ENCODE data around the gene WDR44.

Gene WDR44

GRCh38 chrX:118373538-118373937, 27.6 kb downstream of the WDR44 start:
- no peaks in the 10 kb centered on the region for H3K36me3 ChIP-seq (ENCODE audit: insufficient read depth)
- no peak overlapping the region for H3K9ac ChIP-seq
- no peak overlapping the region for H2AFZ ChIP-seq (ENCODE audit: low read depth)
- no peak overlapping the region for H3K27ac ChIP-seq
- H3K79me2 ChIP-seq (ENCODE audit: insufficient read depth, low read depth), result no peaks in the 10 kb centered on the region
- H4K20me1 ChIP-seq (ENCODE audit: insufficient read depth), result no peaks in the 10 kb centered on the region
- H3K27me3 ChIP-seq (ENCODE audit: insufficient read depth, low read depth), result no peaks in the 10 kb centered on the region
- H3K4me1 ChIP-seq (ENCODE audit: low read depth, poor library complexity, severe bottlenecking), result no peaks in the 10 kb centered on the region
- TF ChIP-seq CTCF (conservative IDR thresholded peaks at IDR 0.05; ENCODE audit: low read depth, low read length), result no peak
- no peak overlapping the region for H3K4me3 ChIP-seq (IDR thresholded peaks at IDR 0.05; ENCODE audit: insufficient read depth, low read depth, low read length)
- no peak overlapping the region for H3K4me2 ChIP-seq

GRCh38 chrX:118383120-118383519, 37.2 kb downstream of the WDR44 start:
- Histone ChIP-seq H3K4me2 (no peak overlapping the region), H3K9ac (no peak overlapping the region), H2AFZ (ENCODE audit: low read depth) (no peak overlapping the region), H3K79me2 (ENCODE audit: insufficient read depth, low read depth) (no peaks in the 10 kb centered on the region), H3K36me3 (ENCODE audit: insufficient read depth) (no peaks in the 10 kb centered on the region), H3K27ac (no peak overlapping the region), H4K20me1 (ENCODE audit: insufficient read depth) (no peaks in the 10 kb centered on the region), H3K27me3 (ENCODE audit: insufficient read depth, low read depth) (no peaks in the 10 kb centered on the region), H3K4me1 (ENCODE audit: low read depth, poor library complexity, severe bottlenecking) (no peaks in the 10 kb centered on the region), H3K4me3 (IDR thresholded peaks at IDR 0.05; ENCODE audit: insufficient read depth, low read depth, low read length) (no peak overlapping the region)
- no peak for TF ChIP-seq CTCF (conservative IDR thresholded peaks at IDR 0.05; ENCODE audit: low read depth, low read length)

- H3K4me3 ChIP-seq (IDR thresholded peaks at IDR 0.05; ENCODE audit: insufficient read depth, low read depth, low read length), result no peak overlapping the region
- H2AFZ ChIP-seq (ENCODE audit: low read depth), result no peak overlapping the region
- no peak for TF ChIP-seq CTCF (conservative IDR thresholded peaks at IDR 0.05; ENCODE audit: low read depth, low read length)
- peak overlapping the region; percentile 52 for H3K4me2 ChIP-seq
- no peak overlapping the region; the same call in 1 of the 2 replicates for H3K9ac ChIP-seq
- H4K20me1 ChIP-seq (ENCODE audit: insufficient read depth), result no peaks in the 10 kb centered on the region
- no peaks in the 10 kb centered on the region for H3K36me3 ChIP-seq (ENCODE audit: insufficient read depth)
- peaks cover 14% of the 10 kb centered on the region for H3K4me1 ChIP-seq (ENCODE audit: low read depth, poor library complexity, severe bottlenecking)
- H3K79me2 ChIP-seq (ENCODE audit: insufficient read depth, low read depth), result no peaks in the 10 kb centered on the region
- H3K27me3 ChIP-seq (ENCODE audit: insufficient read depth, low read depth), result no peaks in the 10 kb centered on the region
- peak overlapping the region; percentile 41; the same call in 1 of the 2 replicates for H3K27ac ChIP-seq
Measured at GRCh38 chrX:118392716-118393115, 46.8 kb downstream of the WDR44 start.

GRCh38 chrX:118396113-118396512, 50.2 kb downstream of the WDR44 start:
- no peaks in the 10 kb centered on the region for H3K36me3 ChIP-seq (ENCODE audit: insufficient read depth)
- no peak overlapping the region for H3K9ac ChIP-seq

More at GRCh38 chrX:118396113-118396512, 50.2 kb downstream of the WDR44 start:
- Histone ChIP-seq H3K27me3 (ENCODE audit: insufficient read depth, low read depth) (no peaks in the 10 kb centered on the region), H3K4me1 (ENCODE audit: low read depth, poor library complexity, severe bottlenecking) (peaks cover 14% of the 10 kb centered on the region), H3K79me2 (ENCODE audit: insufficient read depth, low read depth) (no peaks in the 10 kb centered on the region), H3K4me2 (no peak overlapping the region), H2AFZ (ENCODE audit: low read depth) (no peak overlapping the region), H3K27ac (no peak overlapping the region), H3K4me3 (IDR thresholded peaks at IDR 0.05; ENCODE audit: insufficient read depth, low read depth, low read length) (no peak overlapping the region), H4K20me1 (ENCODE audit: insufficient read depth) (no peaks in the 10 kb centered on the region)
- no peak for TF ChIP-seq CTCF (conservative IDR thresholded peaks at IDR 0.05; ENCODE audit: low read depth, low read length)
